GM15510 (cell line): ENCODE measurements around the gene CLRN3.

Source experiments
- POLR2A ChIP-seq: IDR thresholded peaks from 3 replicates; pipeline ENCODE4 v1.6.1; 2011; ENCODE audit warnings: borderline replicate concordance; ENCODE audit not compliant: insufficient read length; ENCODE audit errors: extremely low read depth

The CLRN3 gene, protein sequence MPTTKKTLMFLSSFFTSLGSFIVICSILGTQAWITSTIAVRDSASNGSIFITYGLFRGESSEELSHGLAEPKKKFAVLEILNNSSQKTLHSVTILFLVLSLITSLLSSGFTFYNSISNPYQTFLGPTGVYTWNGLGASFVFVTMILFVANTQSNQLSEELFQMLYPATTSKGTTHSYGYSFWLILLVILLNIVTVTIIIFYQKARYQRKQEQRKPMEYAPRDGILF

DNA sequence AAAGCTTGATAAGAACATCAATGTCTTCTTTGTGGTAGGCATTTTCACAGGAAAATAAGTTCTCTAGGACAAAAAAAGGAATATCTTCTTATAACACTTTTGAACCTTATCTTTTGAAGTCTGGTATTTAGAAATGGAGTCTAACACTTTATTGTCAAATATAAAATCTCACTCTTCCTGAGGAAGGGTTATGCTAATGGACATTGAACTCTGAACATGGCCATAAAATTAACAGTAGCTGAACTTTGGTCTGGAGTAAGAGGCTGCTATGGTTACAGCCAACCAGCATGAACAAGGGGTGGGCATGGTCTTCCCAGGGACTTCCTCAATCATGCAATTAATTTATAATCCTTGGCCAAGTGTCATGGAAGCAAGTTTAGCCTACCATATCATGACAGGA lies at the start of gene CLRN3:
CLRN3 (minus strand) TSS at position 199 of the 400 bp plus-strand sequence; CDS start at position 42, 157 bp downstream.
- no peak for TF ChIP-seq POLR2A

DNA sequence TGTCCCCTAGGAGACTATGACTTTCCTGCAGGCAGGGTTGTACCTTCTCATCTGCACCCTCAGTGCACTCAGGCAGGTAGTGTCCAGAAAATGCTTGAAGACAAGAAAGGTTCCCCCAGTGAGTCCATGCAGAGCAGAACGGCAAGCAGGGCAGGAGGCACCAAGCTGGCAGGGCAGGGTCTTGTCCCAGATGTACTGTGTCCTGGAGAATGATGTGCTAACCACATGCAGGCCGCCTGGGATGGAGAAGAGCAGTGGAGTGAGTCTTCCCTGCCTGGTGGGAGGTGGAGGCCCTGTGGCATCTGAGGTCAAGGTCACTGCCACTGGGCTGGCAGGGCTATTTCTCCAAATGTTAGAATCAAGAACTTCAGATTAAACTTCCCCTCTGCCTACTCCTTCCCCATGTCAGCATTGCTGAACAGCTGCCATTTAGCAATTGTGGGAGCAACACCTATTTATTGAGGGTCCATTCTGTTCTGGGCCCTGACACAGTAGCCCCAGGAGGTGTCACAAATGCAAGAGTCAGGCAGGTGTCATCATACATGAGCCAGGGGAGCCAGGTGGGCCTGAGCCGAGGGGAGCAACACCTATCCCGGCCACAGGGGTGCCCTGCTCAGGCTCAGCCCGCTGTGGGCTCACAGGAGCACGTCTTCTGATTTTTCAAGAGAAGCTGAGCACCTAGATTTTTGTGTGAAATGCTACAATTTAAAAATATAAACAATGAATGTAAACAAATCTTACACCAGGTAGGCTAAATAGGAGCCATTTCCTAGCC lies 48.3 kb upstream of the CLRN3 start:
- no peak for TF ChIP-seq POLR2A

DNA sequence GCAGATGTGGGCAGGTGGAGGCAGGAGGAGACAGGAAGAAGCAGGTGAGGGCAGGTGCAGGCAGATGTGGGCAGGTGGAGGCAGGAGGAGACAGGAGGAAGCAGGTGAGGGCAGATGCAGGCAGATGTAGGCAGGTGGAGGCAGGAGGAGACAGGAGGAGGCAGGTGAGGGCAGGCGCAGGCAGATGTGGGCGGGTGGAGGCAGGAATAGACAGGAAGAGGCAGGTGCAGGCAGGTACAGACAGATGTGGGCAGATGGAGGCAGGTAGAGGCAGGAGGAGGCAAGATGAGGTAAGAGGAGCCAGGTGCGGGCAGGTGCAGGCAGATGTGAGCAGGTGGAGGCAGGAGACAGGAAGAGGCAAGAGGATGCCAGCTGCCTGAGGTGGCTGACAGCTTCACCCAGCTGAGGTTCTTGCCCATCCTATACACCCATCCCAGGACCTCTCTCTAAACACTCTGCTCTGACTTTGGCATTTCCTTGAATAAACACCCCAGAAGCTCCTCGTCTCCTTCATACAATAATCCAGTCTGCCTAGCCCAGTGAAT lies 47.1 kb upstream of the CLRN3 start:
- TF ChIP-seq POLR2A = no peak

DNA sequence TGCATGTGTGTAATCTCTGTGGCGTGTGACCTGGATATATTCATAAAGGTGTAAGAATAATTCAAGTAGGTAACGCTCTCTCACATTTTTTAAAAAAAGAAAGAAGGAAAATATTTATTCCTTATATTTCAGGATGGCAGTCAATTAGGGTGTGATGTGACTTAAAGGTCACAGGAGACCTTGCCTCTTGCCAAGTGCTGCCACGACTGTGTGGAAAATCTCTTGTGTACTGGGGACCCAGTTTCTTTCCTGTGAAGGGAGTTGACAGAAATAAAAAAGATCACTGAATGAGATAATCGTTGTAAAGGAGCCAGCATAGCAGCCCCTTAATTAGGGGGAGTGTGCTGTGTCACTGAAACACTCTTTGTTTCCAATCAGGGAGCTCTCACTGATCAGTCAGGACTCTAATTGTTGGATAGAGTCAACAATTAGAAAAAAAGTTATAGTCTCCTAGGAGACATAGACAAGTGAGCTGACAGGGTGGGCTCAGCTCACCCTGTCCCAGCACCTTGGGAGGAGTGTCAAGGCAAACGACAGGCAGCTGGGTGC lies 45.2 kb upstream of the CLRN3 start:
- TF ChIP-seq POLR2A = no peak

DNA sequence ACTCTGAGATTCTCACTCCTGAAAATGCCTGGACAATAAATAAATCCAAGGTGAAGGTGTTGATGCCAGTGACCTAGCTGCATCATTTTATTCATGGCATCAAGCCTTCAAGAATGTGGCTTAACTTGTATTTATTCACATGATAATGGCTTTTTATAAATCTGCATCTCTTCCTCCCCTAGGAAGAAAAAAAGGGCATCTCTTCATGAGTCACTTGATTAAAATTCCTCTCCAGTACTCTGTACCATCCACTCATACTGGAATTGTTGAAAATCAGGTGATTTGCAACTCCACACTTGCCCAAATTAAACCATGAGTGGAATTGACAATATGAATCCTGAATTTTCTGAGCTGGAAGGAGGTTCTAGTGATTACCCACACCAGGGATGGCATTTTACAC lies 44.3 kb upstream of the CLRN3 start:
- no peak for TF ChIP-seq POLR2A

DNA sequence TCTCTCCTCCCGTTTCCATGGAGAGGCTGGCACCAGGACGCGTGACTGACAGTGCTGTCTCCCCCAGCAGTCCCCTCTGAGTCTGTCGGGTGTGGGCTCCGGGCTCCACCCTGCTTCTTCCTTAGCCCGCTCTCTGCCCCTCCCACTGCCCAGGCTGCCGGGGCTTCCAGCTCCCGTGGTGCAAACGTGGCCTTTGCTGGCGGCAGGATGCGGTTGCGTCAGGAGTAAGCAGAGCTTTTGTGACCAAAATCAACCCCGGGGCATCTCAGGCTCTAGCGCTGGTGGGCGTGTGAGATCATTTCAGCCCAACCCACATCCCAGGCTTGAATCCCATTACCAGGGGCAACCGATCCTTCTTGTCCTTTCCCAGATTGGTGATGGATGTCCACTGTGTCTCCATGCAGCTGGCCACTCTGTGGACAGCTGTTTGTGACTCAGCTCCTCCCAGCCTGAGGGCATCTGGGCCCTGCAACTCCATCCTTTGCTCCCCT lies 42.4 kb upstream of the CLRN3 start:
- TF ChIP-seq POLR2A = no peak

DNA sequence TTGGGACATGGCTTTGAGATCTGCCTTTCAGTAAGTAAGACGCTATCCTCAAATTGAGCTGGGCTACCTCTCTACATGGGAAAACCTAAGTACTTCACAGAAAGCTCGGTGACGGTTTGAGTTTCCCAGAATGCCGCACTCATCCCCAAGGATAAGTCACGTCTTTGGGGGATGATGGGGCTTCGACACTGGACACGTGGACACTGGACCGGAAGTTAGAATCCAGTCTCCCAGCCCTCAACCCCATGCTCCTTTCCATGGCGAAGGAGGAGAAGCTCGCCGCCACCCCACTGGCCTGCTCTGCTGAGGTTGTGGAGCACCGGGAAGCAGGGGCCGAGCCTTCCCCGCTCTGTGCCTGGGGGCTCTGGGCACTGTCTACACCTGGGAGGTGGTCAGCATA lies 41.6 kb upstream of the CLRN3 start:
- no peak for TF ChIP-seq POLR2A

DNA sequence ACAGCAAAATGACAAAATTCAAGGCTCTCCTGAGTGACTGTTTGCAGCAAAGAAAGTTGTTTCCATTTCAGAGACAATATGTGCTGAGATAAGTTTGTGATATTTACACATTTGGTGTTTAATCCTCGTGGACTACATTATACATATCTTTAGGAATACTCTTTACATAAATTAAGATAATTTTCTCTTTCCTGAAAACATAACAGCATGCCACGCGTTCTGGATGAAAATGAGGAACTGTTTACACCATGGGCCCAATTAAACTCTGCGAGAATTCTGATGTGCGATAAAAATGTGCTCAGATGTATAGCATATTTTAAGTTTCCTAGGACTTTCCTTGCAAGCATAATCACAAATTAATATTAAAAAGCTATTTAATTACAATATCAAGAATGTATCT lies 40.5 kb upstream of the CLRN3 start:
- TF ChIP-seq POLR2A = no peak

DNA sequence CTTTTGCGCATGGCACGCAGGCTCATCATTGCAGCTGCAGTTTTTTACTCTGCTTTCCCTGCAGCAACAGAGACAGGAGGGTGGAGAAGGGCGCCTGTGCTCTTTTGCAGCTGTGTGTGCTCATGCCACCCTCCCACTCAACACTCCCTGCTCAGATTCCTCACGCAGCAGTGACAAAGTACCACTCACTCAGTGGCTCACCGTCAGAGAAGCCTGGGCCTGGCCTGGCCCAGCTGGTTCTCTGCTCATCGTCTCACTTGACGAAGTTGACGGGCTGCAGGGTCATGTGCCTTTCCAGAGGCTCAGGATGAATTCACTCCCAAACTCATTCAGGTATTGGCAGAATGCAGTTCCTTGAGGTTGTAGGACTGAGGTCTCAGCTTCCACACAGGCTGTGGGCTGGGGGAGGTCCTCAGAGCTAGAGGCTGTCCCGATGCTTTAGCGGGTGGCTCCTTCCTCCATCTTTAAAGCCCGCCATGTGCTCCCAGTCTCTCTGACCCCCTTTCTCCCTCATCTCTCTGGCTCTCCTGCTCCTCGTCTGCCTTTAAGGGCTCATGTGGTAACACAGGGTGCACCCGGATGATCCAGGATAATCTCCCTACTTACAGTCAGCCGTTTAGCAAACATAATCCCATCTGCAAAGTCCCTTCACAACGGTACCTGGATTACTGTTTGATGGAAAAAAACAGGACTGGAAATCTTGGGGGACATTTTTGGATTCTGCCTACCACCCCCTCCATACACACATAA lies 40.0 kb upstream of the CLRN3 start:
- no peak for TF ChIP-seq POLR2A

DNA sequence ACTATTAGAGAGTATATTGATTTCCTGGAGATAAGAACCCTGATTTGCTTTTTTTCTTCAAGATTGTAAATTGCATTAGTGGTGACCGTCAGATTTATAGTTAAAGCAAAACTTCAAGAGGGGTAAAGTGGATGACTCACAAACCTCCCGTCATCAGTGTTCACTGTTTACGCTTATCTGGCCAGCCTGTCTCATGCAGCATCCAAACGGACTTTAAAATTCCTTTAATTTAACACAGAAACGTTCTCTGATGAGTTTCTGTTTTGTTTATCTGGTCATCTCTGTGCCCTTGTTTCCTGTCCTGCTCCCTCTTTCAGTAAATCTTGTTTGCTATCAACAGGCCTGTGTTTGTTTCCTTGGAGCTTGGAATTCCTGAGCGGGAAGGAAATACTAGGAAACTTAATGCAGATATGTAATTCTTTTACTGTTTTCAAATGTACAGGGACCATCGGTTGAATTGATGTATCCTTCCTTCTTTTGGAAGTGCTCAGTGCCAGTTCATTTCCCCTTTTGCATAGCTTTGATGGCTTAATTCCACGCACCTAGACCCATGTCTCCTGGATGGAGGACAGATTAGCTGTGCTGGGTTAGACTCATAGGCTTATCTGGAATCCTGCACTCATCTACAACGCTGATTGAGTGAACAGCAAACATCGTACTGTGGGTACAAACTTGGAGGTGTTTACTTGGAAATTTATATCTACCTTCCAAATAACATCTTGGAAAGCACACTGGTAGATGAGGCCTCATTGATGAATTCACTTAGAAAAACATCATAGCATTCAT lies 35.5 kb upstream of the CLRN3 start:
- no peak for TF ChIP-seq POLR2A

DNA sequence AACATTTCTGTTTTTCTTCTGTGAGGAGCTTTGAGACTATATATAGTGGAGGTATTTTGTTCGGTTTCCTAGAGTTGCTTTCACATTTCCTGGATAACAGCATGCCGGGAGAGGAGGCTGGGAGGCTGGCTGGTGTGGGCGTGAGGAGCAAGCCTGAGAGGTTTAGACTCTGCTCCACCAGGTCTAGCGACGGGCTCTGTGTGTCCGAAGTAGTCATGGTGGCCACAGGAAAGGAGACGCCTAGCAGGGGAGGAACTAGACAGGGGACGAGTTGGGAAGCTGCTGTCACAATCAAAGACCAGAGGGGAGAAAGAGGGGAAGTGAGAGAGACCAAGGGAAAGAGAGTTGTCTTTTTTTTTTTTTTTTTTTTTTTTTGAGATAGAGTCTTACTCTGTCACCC lies 33.7 kb upstream of the CLRN3 start:
- TF ChIP-seq POLR2A = no peak

DNA sequence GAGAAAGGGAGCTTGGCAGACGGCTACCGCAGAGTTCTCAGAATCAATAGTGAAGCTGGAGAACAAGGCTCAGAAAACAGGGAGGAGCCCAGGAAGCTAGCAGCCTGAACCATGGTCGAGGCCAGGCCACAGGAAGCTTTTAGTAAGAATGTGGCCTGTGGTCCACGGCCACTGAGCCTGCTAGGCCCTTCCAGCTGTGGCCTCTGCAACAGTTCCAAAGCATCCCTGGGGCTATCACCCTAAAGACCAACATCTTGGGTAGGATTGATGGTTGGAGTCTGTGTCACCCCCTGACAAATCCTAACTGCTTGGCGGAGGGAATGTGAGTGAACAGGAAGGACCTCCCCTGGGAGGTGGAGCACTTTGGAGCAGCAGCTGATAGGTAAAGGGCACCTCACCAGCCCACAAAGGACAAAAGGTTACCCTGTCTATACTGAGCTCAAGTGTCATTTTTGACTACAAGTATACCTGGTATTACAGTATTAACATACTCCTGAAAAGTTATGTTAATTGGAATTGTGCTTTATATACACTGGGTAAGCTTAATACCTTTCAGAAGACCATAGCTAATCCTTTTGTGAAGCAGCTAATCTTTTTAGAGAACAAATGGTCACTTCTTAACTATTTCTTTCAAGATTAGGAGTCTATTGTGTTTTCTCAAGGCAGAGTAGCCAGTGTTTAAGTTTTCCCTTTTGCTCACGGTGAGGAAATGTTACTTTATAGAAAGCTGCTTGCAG lies 32.9 kb upstream of the CLRN3 start:
- no peak for TF ChIP-seq POLR2A

DNA sequence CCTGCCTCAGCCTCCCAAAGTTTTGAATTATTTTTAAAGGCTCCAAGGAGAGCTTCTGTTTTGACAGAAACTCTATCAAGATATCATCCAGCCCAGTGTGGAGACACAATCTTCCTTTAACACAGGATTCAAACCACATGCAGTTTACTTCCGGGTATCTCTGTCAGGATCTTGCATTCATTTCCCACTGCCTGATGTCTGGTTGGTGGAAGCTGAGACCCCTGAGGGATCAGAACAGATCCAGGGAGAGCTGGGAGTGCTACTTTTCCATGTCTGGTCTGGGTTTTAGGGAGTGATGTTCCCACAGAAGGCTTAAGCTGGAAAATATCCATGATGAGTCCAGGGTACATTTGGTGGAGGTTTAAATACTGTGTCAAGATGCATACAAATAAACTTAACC lies 30.9 kb upstream of the CLRN3 start:
- TF ChIP-seq POLR2A = no peak
